ENCODE results near the gene IER5L. TPM values are rescaled to one million over a fixed set of nuclear protein-coding genes. Genes with fewer than 3 reads are reported as not detected.
"Not testable (repeated sequence)": the region's sequence is repeated elsewhere in the genome, so short reads cannot be mapped to it uniquely, and the experiment has no call there.

Gene IER5L
- polyA plus RNA-seq, 1 of the 3 experiments (the other 2 are of a cell fraction): 16.2 TPM

- no peaks in the 10 kb centered on the region for H4K20me1 ChIP-seq (ENCODE audit: insufficient read depth)
- peaks cover 3% of the 10 kb centered on the region for H3F3A ChIP-seq (replicated peaks; ENCODE audit: insufficient read depth)
- no peaks in the 10 kb centered on the region for H3K27me3 ChIP-seq (ENCODE audit: insufficient read depth)
- TF ChIP-seq NRF1 (IDR thresholded peaks at IDR 0.05; ENCODE audit: low read depth, low read length): no peak
- no peaks in the 10 kb centered on the region for H3K79me2 ChIP-seq (ENCODE audit: insufficient read depth)
- peaks cover 0 to 9% of the 10 kb centered on the region in 2 experiments; a peak in 1 of 4 replicates for H3K4me1 ChIP-seq (ENCODE audit: control insufficient read depth in 1 of 2, insufficient read depth in 2 of 2, low read depth in 1 of 2, low read length in 1 of 2)
- H3K9me3 ChIP-seq: no peaks in the 10 kb centered on the region
- H3K9me2 ChIP-seq: no peaks in the 10 kb centered on the region
- DNase-seq: no peak
- no peak overlapping the region for H3K4me2 ChIP-seq
- H3K36me3 ChIP-seq (replicated peaks in 1 of 2; ENCODE audit: control insufficient read depth in 1 of 2, insufficient read depth in 2 of 2, low read length in 1 of 2): no peaks in the 10 kb centered on the region
- ChIA-PET CTCF (interaction anchor here (1.0 to 1.5 kb wide), 2 partner anchors 192 to 412 kb away, joined by 3 to 5 read pairs; no protein-coding TSS in a partner anchor), POLR2A (interaction anchor here (1.7 kb wide), 1 partner anchor 20 kb away, joined by 7 read pairs; the partner anchor contains the start of gene IER5L)
- no peak overlapping the region for H3K4me3 ChIP-seq (ENCODE audit: low read depth in 2 of 2, low read length in 1 of 2)
- H3K27ac ChIP-seq (ENCODE audit: low read depth in 2 of 2, low read length in 1 of 2): no peak overlapping the region
- no peak overlapping the region for H2AFZ ChIP-seq (ENCODE audit: low read depth)
- no peak overlapping the region for H3K9ac ChIP-seq
- 88% methylated on average over 27 of the region's 30 CpGs for WGBS (ENCODE audit: low lambda C conversion rate)
Measured at GRCh38 chr9:129198319-129199043, 20.4 kb upstream of the IER5L start.

- DNase-seq: no peak
- Histone ChIP-seq H3K79me2 (ENCODE audit: insufficient read depth) (no peaks in the 10 kb centered on the region), H4K20me1 (ENCODE audit: insufficient read depth) (no peaks in the 10 kb centered on the region), H3K9ac (no peak overlapping the region), H3K36me3 (replicated peaks in 1 of 2; ENCODE audit: control insufficient read depth in 1 of 2, insufficient read depth in 2 of 2, low read length in 1 of 2) (no peaks in the 10 kb centered on the region), H3K9me3 (no peaks in the 10 kb centered on the region), H3K27ac (ENCODE audit: low read depth in 2 of 2, low read length in 1 of 2) (no peak overlapping the region), H3K4me3 (ENCODE audit: low read depth in 2 of 2, low read length in 1 of 2) (no peak overlapping the region), H3K4me1 (ENCODE audit: control insufficient read depth in 1 of 2, insufficient read depth in 2 of 2, low read depth in 1 of 2, low read length in 1 of 2) (peaks cover 0 to 5% of the 10 kb centered on the region in 2 experiments; a peak in 1 of 4 replicates), H3K27me3 (ENCODE audit: insufficient read depth) (no peaks in the 10 kb centered on the region), H3K4me2 (no peak overlapping the region), H3K9me2 (no peaks in the 10 kb centered on the region), H3F3A (replicated peaks; ENCODE audit: insufficient read depth) (peaks cover 3% of the 10 kb centered on the region), H2AFZ (ENCODE audit: low read depth) (no peak overlapping the region)
- ChIA-PET POLR2A (interaction anchor here (1.7 kb wide), 1 partner anchor 20 kb away, joined by 7 read pairs; the partner anchor contains the start of gene IER5L), CTCF (interaction anchor here (1.0 kb wide), 1 partner anchor 193 kb away, joined by 3 read pairs; no protein-coding TSS in a partner anchor)
- WGBS (ENCODE audit: low lambda C conversion rate): 57% methylated on average over 8 of the region's 8 CpGs
- TF ChIP-seq TEAD4 (IDR thresholded peaks at IDR 0.05; ENCODE audit: borderline replicate concordance, insufficient read depth): no peak
- no peak for TF ChIP-seq JUND (IDR thresholded peaks at IDR 0.05)
- TF ChIP-seq SIN3A (IDR thresholded peaks at IDR 0.05; ENCODE audit: borderline replicate concordance, low read depth, low read length): no peak
- TF ChIP-seq FOXJ3 (CRISPR knock-in tag; IDR thresholded peaks at IDR 0.05): no peak
- TF ChIP-seq NRF1 (IDR thresholded peaks at IDR 0.05; ENCODE audit: low read depth, low read length): no peak
- no peak for TF ChIP-seq GABPA (IDR thresholded peaks at IDR 0.05; ENCODE audit: low read depth)
- no peak for TF ChIP-seq ZBTB33 (IDR thresholded peaks at IDR 0.05; ENCODE audit: borderline replicate concordance, low read depth)
- no peak for TF ChIP-seq GATA2 (CRISPR knock-in tag; IDR thresholded peaks at IDR 0.05)
- no peak for TF ChIP-seq USF2 (IDR thresholded peaks at IDR 0.05; ENCODE audit: borderline replicate concordance, low read depth, low read length)
- no peak for TF ChIP-seq NFIC (IDR thresholded peaks at IDR 0.05; ENCODE audit: borderline replicate concordance)
- TF ChIP-seq RCOR1 (IDR thresholded peaks at IDR 0.05; ENCODE audit: low read length): no peak
- no peak for TF ChIP-seq TAF1 (IDR thresholded peaks at IDR 0.05; ENCODE audit: borderline replicate concordance, low read depth, low read length)
- TF ChIP-seq MXI1 (IDR thresholded peaks at IDR 0.05; ENCODE audit: low read depth, low read length): no peak
- TF ChIP-seq MEF2A (IDR thresholded peaks at IDR 0.05; ENCODE audit: borderline replicate concordance, low read depth): no peak
- no peak for TF ChIP-seq RXRA (IDR thresholded peaks at IDR 0.05; ENCODE audit: borderline replicate concordance, low read depth)
- no peak for TF ChIP-seq IRF3 (IDR thresholded peaks at IDR 0.05; ENCODE audit: low read depth, low read length)
- TF ChIP-seq RAD21 (IDR thresholded peaks at IDR 0.05; ENCODE audit: low read length): no peak
- no peak for TF ChIP-seq FOXM1 (IDR thresholded peaks at IDR 0.05; ENCODE audit: low read depth)
Measured at GRCh38 chr9:129197978-129198318, 19.9 kb upstream of the IER5L start.

- H4K20me1 ChIP-seq (ENCODE audit: insufficient read depth); H3K4me2 ChIP-seq; H2AFZ ChIP-seq (ENCODE audit: low read depth); H3K4me3 ChIP-seq (ENCODE audit: low read depth in 2 of 2, low read length in 1 of 2); H3K9me3 ChIP-seq; CTCF ChIA-PET; H3K27ac ChIP-seq (ENCODE audit: low read depth in 2 of 2, low read length in 1 of 2); H3K4me1 ChIP-seq (ENCODE audit: control insufficient read depth in 1 of 2, insufficient read depth in 2 of 2, low read depth in 1 of 2, low read length in 1 of 2); DNase-seq; H3K9ac ChIP-seq; H3K9me2 ChIP-seq; H3F3A ChIP-seq (replicated peaks; ENCODE audit: insufficient read depth); H3K79me2 ChIP-seq (ENCODE audit: insufficient read depth); H3K27me3 ChIP-seq (ENCODE audit: insufficient read depth); H3K36me3 ChIP-seq (replicated peaks in 1 of 2; ENCODE audit: control insufficient read depth in 1 of 2, insufficient read depth in 2 of 2, low read length in 1 of 2): not testable (repeated sequence)
- POLR2A ChIA-PET: interaction anchor here (1.7 kb wide), 1 partner anchor 19 kb away, joined by 7 read pairs; the partner anchor contains the start of gene IER5L
- 81% methylated on average over 6 of the region's 6 CpGs for WGBS (ENCODE audit: low lambda C conversion rate)
Measured at GRCh38 chr9:129197045-129197444, 19.0 kb upstream of the IER5L start.

All from SK-N-SH (cell line).